AG09319 (cell line): Measurements from ENCODE around the gene MINK1.

ENCODE experiments used
- DNase-seq: peaks from one replicate; pipeline ENCODE4 v3.0.0-alpha.2; 2010; ENCODE audit warnings: low read depth; ENCODE audit errors: extremely low read depth
- CTCF ChIP-seq: IDR thresholded peaks from 2 replicates; pipeline ENCODE4 v1.5.1; 2011; ENCODE audit warnings: low read depth, mild to moderate bottlenecking, inconsistent platforms, low read length, moderate library complexity

The MINK1 gene

GRCh38 chr17:4933646-4934045 is 100.5 kb downstream of the MINK1 start:
- no peak for DNase-seq
- no peak for TF ChIP-seq CTCF

- DNase-seq = no peak
- peak; percentile 28 for TF ChIP-seq CTCF
Observed at GRCh38 chr17:4934173-4934979, 101.2 kb downstream of the MINK1 start.

- DNase-seq = no peak
- TF ChIP-seq CTCF = no peak
Observed at GRCh38 chr17:4935650-4936049, 102.5 kb downstream of the MINK1 start.

GRCh38 chr17:4936436-4936835 is 103.3 kb downstream of the MINK1 start:
- DNase-seq = no peak
- no peak for TF ChIP-seq CTCF

- no peak for TF ChIP-seq CTCF
- DNase-seq = no peak
Observed at GRCh38 chr17:4937553-4937952, 104.4 kb downstream of the MINK1 start.

- DNase-seq = no peak
- TF ChIP-seq CTCF = no peak
Observed at GRCh38 chr17:4938069-4938491, 104.9 kb downstream of the MINK1 start.

GRCh38 chr17:4938688-4939545 is 105.8 kb downstream of the MINK1 start:
- no peak for TF ChIP-seq CTCF
- DNase-seq = no peak
